Mesenchymal stem cell (in vitro differentiated cells and primary cell): ENCODE results near the gene KDM4B.

Experiments used
- DNase-seq: peaks from one replicate; pipeline ENCODE4 v3.0.0-alpha.2; 2013
- H2AFZ ChIP-seq: one replicate; pipeline ENCODE4 v1.6.1; 2013; ENCODE audit warnings: low read depth, mild to moderate bottlenecking, control low read depth, inconsistent platforms, low read length, moderate library complexity
- H2AK5ac ChIP-seq: 2 replicates; pipeline ENCODE4 v1.6.1; 2013; ENCODE audit warnings: low read length, moderate library complexity, mild to moderate bottlenecking, inconsistent platforms; ENCODE audit not compliant: severe bottlenecking
- H2BK120ac ChIP-seq: one replicate; pipeline ENCODE4 v1.6.1; 2013; ENCODE audit warnings: low read depth, mild to moderate bottlenecking, inconsistent platforms, low read length, moderate library complexity
- H2BK12ac ChIP-seq, 2 experiments: one replicate each; pipeline ENCODE4 v1.6.1; 2013; ENCODE audit warnings: inconsistent platforms in 2 of 2, low read length in 2 of 2, mild to moderate bottlenecking in 2 of 2, moderate library complexity in 2 of 2, control low read depth in 1 of 2
- H2BK15ac ChIP-seq: one replicate; pipeline ENCODE4 v1.6.1; 2013; ENCODE audit warnings: mild to moderate bottlenecking, low read depth, inconsistent platforms; ENCODE audit not compliant: poor library complexity, severe bottlenecking
- H2BK5ac ChIP-seq: 2 replicates; pipeline ENCODE4 v1.6.1; 2013; ENCODE audit warnings: low read depth, mild to moderate bottlenecking, low read length, control low read depth, inconsistent platforms; ENCODE audit not compliant: poor library complexity, severe bottlenecking
- H3K14ac ChIP-seq, 2 experiments: one replicate each; pipeline ENCODE4 v1.6.1; 2013; ENCODE audit warnings: inconsistent platforms in 2 of 2, low read length in 2 of 2, control low read depth in 1 of 2, mild to moderate bottlenecking in 1 of 2, moderate library complexity in 1 of 2
- H3K18ac ChIP-seq, 2 experiments: one replicate each; pipeline ENCODE4 v1.6.1; 2013; ENCODE audit warnings: inconsistent platforms in 2 of 2, low read length in 2 of 2, control low read depth in 1 of 2, low read depth in 1 of 2, mild to moderate bottlenecking in 1 of 2
- H3K23ac ChIP-seq, 2 experiments: one replicate each; pipeline ENCODE4 v1.6.1; 2013; ENCODE audit warnings: inconsistent platforms in 2 of 2, low read length in 2 of 2, mild to moderate bottlenecking in 2 of 2, moderate library complexity in 2 of 2, control low read depth in 1 of 2
- H3K27ac ChIP-seq: 2 replicates; pipeline ENCODE4 v1.5.1; 2013; ENCODE audit warnings: mild to moderate bottlenecking, moderate library complexity, low read length, control low read depth, inconsistent platforms; ENCODE audit not compliant: poor library complexity, severe bottlenecking
- H3K27me3 ChIP-seq, 2 experiments: 2 replicates each; pipeline versions ENCODE4 v1.6.1 to v1.7.0; 2013; ENCODE audit warnings: low read length in 2 of 2, mild to moderate bottlenecking in 2 of 2, moderate library complexity in 2 of 2, control low read depth in 1 of 2, inconsistent platforms in 1 of 2; ENCODE audit not compliant: control insufficient read depth in 1 of 2, insufficient read depth in 1 of 2
- H3K36me3 ChIP-seq, 2 experiments: 2 replicates each; pipeline versions ENCODE4 v1.6.1 to v1.7.0; 2013; ENCODE audit warnings: low read length in 2 of 2, control low read depth in 1 of 2, inconsistent platforms in 1 of 2, low read depth in 1 of 2, mild to moderate bottlenecking in 1 of 2; ENCODE audit not compliant: insufficient read depth in 2 of 2, control insufficient read depth in 1 of 2
- H3K4ac ChIP-seq, 2 experiments: one replicate each; pipeline ENCODE4 v1.6.1; 2013; ENCODE audit warnings: inconsistent platforms in 2 of 2, low read length in 2 of 2, mild to moderate bottlenecking in 2 of 2, moderate library complexity in 2 of 2, control low read depth in 1 of 2, low read depth in 1 of 2
- H3K4me1 ChIP-seq: 2 replicates; pipeline ENCODE4 v1.6.1; 2013; ENCODE audit warnings: low read depth, low read length, control low read depth; ENCODE audit not compliant: control insufficient read depth, insufficient read depth
- H3K4me2 ChIP-seq: 2 replicates; pipeline ENCODE4 v1.6.1; 2013; ENCODE audit warnings: low read length, mild to moderate bottlenecking, inconsistent platforms; ENCODE audit not compliant: poor library complexity, severe bottlenecking
- H3K4me3 ChIP-seq, 2 experiments: 2 replicates each; pipeline versions ENCODE4 v1.5.1 to v1.7.0; 2013; ENCODE audit warnings: low read length in 2 of 2, mild to moderate bottlenecking in 2 of 2, control low read depth in 1 of 2, low read depth in 1 of 2; ENCODE audit not compliant: insufficient read depth in 1 of 2
- H3K79me1 ChIP-seq: replicated peaks from 2 replicates; pipeline ENCODE4 v1.6.1; 2013; ENCODE audit warnings: mild to moderate bottlenecking, control low read depth, low read length, inconsistent platforms; ENCODE audit not compliant: poor library complexity, severe bottlenecking
- H3K9ac ChIP-seq: 2 replicates; pipeline ENCODE4 v1.7.0; 2013; ENCODE audit warnings: mild to moderate bottlenecking, low read length, moderate library complexity
- H3K9me3 ChIP-seq: 2 replicates; pipeline ENCODE4 v1.7.0; 2013; ENCODE audit warnings: mild to moderate bottlenecking, low read length; ENCODE audit not compliant: control insufficient read depth
- H4K8ac ChIP-seq: one replicate; pipeline ENCODE4 v1.6.1; 2013; ENCODE audit warnings: inconsistent platforms, mild to moderate bottlenecking, low read length, moderate library complexity
- H4K91ac ChIP-seq: one replicate; pipeline ENCODE4 v1.6.1; 2013; ENCODE audit warnings: mild to moderate bottlenecking, low read length, inconsistent platforms
- WGBS: methylation state at CpG from one replicate; pipeline ENCODE4 v1.1.7; 2013; ENCODE audit warnings: mixed read lengths; 5-methylcytosine and 5-hydroxymethylcytosine counted together

KDM4B gene

DNA sequence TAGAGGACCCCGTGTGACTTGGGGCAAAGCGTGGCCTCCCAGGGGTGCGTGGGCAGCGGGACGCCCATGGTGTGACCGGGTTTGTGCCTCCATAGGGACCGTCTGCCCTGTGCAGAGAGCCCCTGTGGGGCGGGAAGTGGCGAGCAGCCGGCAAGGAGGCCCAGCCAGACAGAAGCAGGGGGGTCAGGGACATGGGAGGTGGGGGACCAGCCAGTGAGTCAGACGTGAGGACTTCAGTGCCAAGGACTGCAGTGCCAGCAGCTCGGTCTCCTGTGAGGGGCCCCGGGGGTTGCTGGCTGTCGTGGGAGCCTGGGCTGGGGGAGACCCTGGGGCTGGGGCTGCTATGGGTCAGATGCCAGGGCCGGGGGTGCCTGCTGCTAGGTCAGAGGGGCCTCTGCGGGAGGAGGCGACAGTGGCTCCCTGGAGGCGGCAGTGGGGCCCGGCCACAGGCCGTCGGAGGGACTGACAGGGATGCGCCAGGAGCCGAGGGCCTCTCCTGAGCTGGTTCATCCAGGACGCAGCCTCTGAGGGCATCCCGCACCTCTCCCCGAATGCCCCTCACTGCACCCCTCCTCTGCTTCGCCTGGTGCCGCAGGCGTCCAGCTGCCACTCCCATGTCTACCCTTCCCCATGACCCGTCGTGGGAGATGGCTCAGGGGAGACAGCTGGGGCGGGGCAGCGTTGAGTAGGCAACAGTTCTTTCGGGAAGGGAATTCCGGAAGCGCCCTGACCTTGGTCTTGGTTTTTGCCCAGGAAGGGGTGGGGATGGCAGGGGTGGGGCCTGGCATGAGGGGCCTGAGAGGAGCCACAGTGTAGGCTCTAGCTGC, 80.0 kb downstream of the KDM4B start:
- peak; percentile 82 for DNase-seq
- Histone ChIP-seq H3K36me3 (peaks cover 22 to 63% of the 10 kb centered on the region in 2 experiments), H4K8ac (peak overlapping the region; percentile 66), H3K23ac (peak overlapping the region in 1 of 2 experiments; percentile 26), H3K4me3 (peak overlapping the region in 1 of 2 experiments; percentile 60), H3K4me1 (peaks cover 45% of the 10 kb centered on the region), H3K27me3 (no peaks in the 10 kb centered on the region), H3K9me3 (no peaks in the 10 kb centered on the region), H3K14ac (peak overlapping the region in 1 of 2 experiments; percentile 94), H3K79me1 (peaks cover 50% of the 10 kb centered on the region), H3K18ac (peak overlapping the region; percentile 14 to 84), H3K4ac (peak overlapping the region in 1 of 2 experiments; percentile 34), H3K4me2 (peak overlapping the region; percentile 46), H3K27ac (peak overlapping the region; percentile 44), H3K9ac (peak overlapping the region; percentile 51), H2BK15ac (no peak overlapping the region), H2AFZ (no peak overlapping the region), H2BK5ac (no peak overlapping the region), H4K91ac (peak overlapping the region; percentile 30), H2BK12ac (peak overlapping the region in 1 of 2 experiments; percentile 73), H2AK5ac (peak overlapping the region; percentile 36), H2BK120ac (no peak overlapping the region)
- WGBS = 79% methylated on average over 32 of the region's 36 CpGs

DNA sequence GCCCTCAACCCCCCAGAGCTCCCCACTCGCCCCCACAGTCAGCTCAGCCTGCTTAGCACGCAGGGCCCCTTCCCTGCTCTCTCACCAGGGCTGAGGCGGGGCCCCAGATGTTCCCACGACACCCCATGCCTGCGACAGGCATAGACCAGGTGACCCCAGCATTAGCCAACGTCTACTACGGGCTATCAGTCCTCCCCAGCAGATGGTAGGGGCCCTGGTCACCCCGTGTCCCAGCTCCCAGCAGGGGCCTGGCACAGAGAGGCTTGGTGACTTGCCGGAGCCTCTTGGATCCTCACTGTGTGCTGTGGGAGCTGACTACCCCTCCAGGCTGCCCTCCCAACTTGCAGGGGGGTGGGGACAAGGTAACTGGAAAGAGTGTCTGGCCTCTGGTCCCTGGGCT, 80.6 kb downstream of the KDM4B start:
- Histone ChIP-seq H3K4ac (no peak overlapping the region), H2AK5ac (no peak overlapping the region), H2BK120ac (no peak overlapping the region), H3K27ac (no peak overlapping the region), H3K4me1 (peaks cover 45% of the 10 kb centered on the region), H2BK15ac (no peak overlapping the region), H3K4me2 (no peak overlapping the region), H3K4me3 (no peak overlapping the region), H3K9me3 (no peaks in the 10 kb centered on the region), H3K14ac (peak overlapping the region in 1 of 2 experiments; percentile 79), H4K8ac (no peak overlapping the region), H3K18ac (peak overlapping the region in 1 of 2 experiments; percentile 28), H2AFZ (no peak overlapping the region), H2BK12ac (no peak overlapping the region), H3K36me3 (peaks cover 28 to 67% of the 10 kb centered on the region in 2 experiments), H4K91ac (no peak overlapping the region), H2BK5ac (no peak overlapping the region), H3K27me3 (no peaks in the 10 kb centered on the region), H3K23ac (no peak overlapping the region), H3K79me1 (peaks cover 50% of the 10 kb centered on the region), H3K9ac (no peak overlapping the region)
- WGBS = 94% methylated on average over 9 of the region's 9 CpGs
- DNase-seq = no peak

DNA sequence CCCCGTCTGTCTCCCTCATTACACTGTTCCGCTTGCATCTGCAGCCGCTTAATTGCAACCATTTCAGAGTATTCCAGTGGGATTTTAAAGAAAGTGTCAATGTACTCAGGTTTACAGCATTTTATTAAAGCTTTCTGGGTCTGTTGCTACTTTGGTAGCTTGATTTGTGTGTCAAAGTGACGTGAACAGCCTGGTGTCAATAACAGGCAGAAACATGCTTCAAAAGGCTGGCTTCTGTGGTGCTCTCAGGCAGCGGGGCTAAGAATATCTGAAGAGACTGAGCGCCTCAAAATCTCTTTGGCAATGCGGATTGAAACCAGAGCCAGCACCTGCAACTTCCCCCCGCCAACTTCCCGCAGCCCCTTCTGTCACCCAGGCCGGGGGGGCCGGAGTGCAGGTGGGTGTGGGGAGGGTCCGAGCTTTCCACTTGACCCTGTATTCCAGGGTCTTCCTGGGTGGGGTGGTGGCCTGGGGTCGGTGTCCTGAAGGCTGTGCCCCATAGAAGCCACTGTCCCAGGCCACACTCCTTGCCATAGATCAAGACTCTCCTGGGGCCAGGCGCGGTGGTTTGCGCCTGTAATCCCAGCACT, 81.2 kb downstream of the KDM4B start:
- Histone ChIP-seq H3K18ac (no peak overlapping the region), H3K14ac (no peak overlapping the region), H4K8ac (no peak overlapping the region), H3K27me3 (no peaks in the 10 kb centered on the region), H3K9ac (no peak overlapping the region), H2BK12ac (no peak overlapping the region), H3K9me3 (no peaks in the 10 kb centered on the region), H3K27ac (no peak overlapping the region), H4K91ac (no peak overlapping the region), H3K4ac (no peak overlapping the region), H2BK15ac (no peak overlapping the region), H2BK5ac (no peak overlapping the region), H2AK5ac (no peak overlapping the region), H3K4me2 (no peak overlapping the region), H3K36me3 (peaks cover 34 to 69% of the 10 kb centered on the region in 2 experiments), H3K79me1 (peaks cover 49% of the 10 kb centered on the region), H3K4me3 (no peak overlapping the region), H3K23ac (no peak overlapping the region), H2AFZ (no peak overlapping the region), H2BK120ac (no peak overlapping the region), H3K4me1 (peaks cover 45% of the 10 kb centered on the region)
- 97% methylated on average over 15 of the region's 16 CpGs for WGBS
- no peak for DNase-seq

DNA sequence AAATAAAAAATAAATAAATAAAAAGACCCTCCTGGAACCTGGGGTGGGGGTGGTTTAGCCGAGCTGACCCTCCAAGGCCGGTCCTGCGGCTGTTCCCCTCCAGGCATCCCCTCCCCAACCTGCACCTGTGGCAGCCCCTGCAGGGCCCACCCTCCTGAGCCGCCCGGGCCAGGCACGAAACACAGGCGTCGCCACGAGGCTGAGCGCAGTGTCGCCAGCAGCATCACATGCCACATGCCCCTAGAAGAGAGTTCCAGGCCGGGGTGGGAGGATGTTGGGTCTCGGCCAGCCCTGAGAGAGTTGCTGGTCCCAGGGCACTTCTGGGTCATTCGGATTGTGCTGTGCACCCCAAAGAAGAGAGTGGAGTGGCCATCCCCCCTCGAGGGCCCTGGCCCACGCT, 82.0 kb downstream of the KDM4B start:
- H2BK120ac ChIP-seq = no peak overlapping the region
- no peak overlapping the region for H3K18ac ChIP-seq
- no peak overlapping the region for H4K8ac ChIP-seq
- no peak overlapping the region for H3K4me3 ChIP-seq
- H3K79me1 ChIP-seq = peaks cover 50% of the 10 kb centered on the region
- no peaks in the 10 kb centered on the region for H3K27me3 ChIP-seq
- H3K27ac ChIP-seq = no peak overlapping the region
- H3K9me3 ChIP-seq = no peaks in the 10 kb centered on the region
- H3K9ac ChIP-seq = no peak overlapping the region
- H3K4ac ChIP-seq = no peak overlapping the region
- H2BK15ac ChIP-seq = no peak overlapping the region
- no peak overlapping the region for H2BK12ac ChIP-seq
- peaks cover 45% of the 10 kb centered on the region for H3K4me1 ChIP-seq
- no peak overlapping the region for H4K91ac ChIP-seq
- no peak overlapping the region for H2AK5ac ChIP-seq
- no peak overlapping the region for H3K14ac ChIP-seq
- H3K23ac ChIP-seq = no peak overlapping the region
- H3K4me2 ChIP-seq = no peak overlapping the region
- peaks cover 40 to 72% of the 10 kb centered on the region in 2 experiments for H3K36me3 ChIP-seq
- 95% methylated on average over 16 of the region's 16 CpGs for WGBS
- H2BK5ac ChIP-seq = no peak overlapping the region
- H2AFZ ChIP-seq = no peak overlapping the region
- no peak for DNase-seq
